ENCODE measurements around the gene LCE2A.
"Not testable (repeated sequence)": the region's sequence is repeated elsewhere in the genome, so short reads cannot be mapped to it uniquely, and the experiment has no call there.

LCE2A gene

GRCh38 chr1:152681616-152682015 is 16.5 kb upstream of the LCE2A start:
- Histone ChIP-seq H3K9ac (ENCODE audit: low read length) (no peak overlapping the region), H3K4me1 (ENCODE audit: control insufficient read depth, insufficient read depth, low read length) (no peaks in the 10 kb centered on the region), H3K4me3 (ENCODE audit: low read length) (no peak overlapping the region), H3K27me3 (replicated peaks; ENCODE audit: control insufficient read depth, insufficient read depth, low read length) (no peaks in the 10 kb centered on the region), H3K9me3 (ENCODE audit: control insufficient read depth, low read length) (no peaks in the 10 kb centered on the region), H3K36me3 (ENCODE audit: control insufficient read depth, insufficient read depth, low read length, severe bottlenecking) (no peaks in the 10 kb centered on the region)
- no peak for DNase-seq (ENCODE audit: low read depth)

DNA sequence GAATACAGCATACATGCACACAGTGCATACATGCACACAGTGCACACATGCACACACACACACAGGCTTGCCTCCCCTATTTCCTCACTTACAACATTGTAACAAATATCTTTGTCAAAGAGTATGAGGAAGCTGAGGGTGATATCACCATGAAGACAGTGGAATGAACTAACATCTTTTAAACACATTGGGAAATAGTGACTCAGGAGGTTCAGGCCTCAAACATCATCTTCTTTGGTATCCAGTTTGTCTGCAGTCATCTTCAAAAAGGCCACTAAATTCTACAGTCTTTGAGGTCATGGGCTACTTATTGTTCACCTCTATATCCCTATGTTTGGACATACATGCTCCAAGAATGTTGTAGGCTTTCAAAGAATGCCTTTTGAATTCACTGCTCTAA is 14.3 kb upstream of the LCE2A start:
- Histone ChIP-seq H3K36me3 (ENCODE audit: control insufficient read depth, insufficient read depth, low read length, severe bottlenecking) (no peaks in the 10 kb centered on the region), H3K4me1 (ENCODE audit: control insufficient read depth, insufficient read depth, low read length) (no peaks in the 10 kb centered on the region), H3K9me3 (ENCODE audit: control insufficient read depth, low read length) (no peaks in the 10 kb centered on the region), H3K27me3 (replicated peaks; ENCODE audit: control insufficient read depth, insufficient read depth, low read length) (peaks cover 2% of the 10 kb centered on the region), H3K9ac (ENCODE audit: low read length) (no peak overlapping the region), H3K4me3 (ENCODE audit: low read length) (no peak overlapping the region)
- DNase-seq (ENCODE audit: low read depth) = no peak

GRCh38 chr1:152685823-152686222 is 12.3 kb upstream of the LCE2A start, which contains the start of gene LCE2B:
TSS of gene LCE2B (plus strand) at chr1:152686123. CDS start at chr1:152686844, 721 bp downstream.
- not testable (repeated sequence) for H3K27me3 ChIP-seq (replicated peaks; ENCODE audit: control insufficient read depth, insufficient read depth, low read length); DNase-seq (ENCODE audit: low read depth); H3K36me3 ChIP-seq (ENCODE audit: control insufficient read depth, insufficient read depth, low read length, severe bottlenecking); H3K4me1 ChIP-seq (ENCODE audit: control insufficient read depth, insufficient read depth, low read length); H3K9me3 ChIP-seq (ENCODE audit: control insufficient read depth, low read length); H3K9ac ChIP-seq (ENCODE audit: low read length); H3K4me3 ChIP-seq (ENCODE audit: low read length)

GRCh38 chr1:152699746-152700145 is 1.6 kb downstream of the LCE2A start:
- Histone ChIP-seq H3K27me3 (replicated peaks; ENCODE audit: control insufficient read depth, insufficient read depth, low read length) (no peaks in the 10 kb centered on the region), H3K36me3 (ENCODE audit: control insufficient read depth, insufficient read depth, low read length, severe bottlenecking) (no peaks in the 10 kb centered on the region), H3K9me3 (ENCODE audit: control insufficient read depth, low read length) (peaks cover 3% of the 10 kb centered on the region), H3K4me3 (ENCODE audit: low read length) (no peak overlapping the region), H3K4me1 (ENCODE audit: control insufficient read depth, insufficient read depth, low read length) (no peaks in the 10 kb centered on the region), H3K9ac (ENCODE audit: low read length) (no peak overlapping the region)
- DNase-seq (ENCODE audit: low read depth) = no peak

- Histone ChIP-seq H3K4me3 (ENCODE audit: low read length) (no peak within 1 kb of the TSS), H3K27me3 (replicated peaks; ENCODE audit: control insufficient read depth, insufficient read depth, low read length) (no peaks in the 10 kb centered on the region)
Observed at GRCh38 chr1:152707860-152708259, 9.7 kb downstream of the LCE2A start, which contains the start of gene LCE4A. TSS of gene LCE4A (plus strand) at chr1:152708160. CDS start at chr1:152709076, 916 bp downstream.

GRCh38 chr1:152718238-152718637 is 20.1 kb downstream of the LCE2A start:
- no peak for DNase-seq (ENCODE audit: low read depth)
- H3K36me3 ChIP-seq (ENCODE audit: control insufficient read depth, insufficient read depth, low read length, severe bottlenecking) = no peaks in the 10 kb centered on the region
- H3K9ac ChIP-seq (ENCODE audit: low read length) = no peak overlapping the region
- peaks cover 20% of the 10 kb centered on the region for H3K27me3 ChIP-seq (replicated peaks; ENCODE audit: control insufficient read depth, insufficient read depth, low read length)
- no peak overlapping the region for H3K4me3 ChIP-seq (ENCODE audit: low read length)
- peaks cover 5% of the 10 kb centered on the region for H3K9me3 ChIP-seq (ENCODE audit: control insufficient read depth, low read length)
- H3K4me1 ChIP-seq (ENCODE audit: control insufficient read depth, insufficient read depth, low read length) = no peaks in the 10 kb centered on the region

More at GRCh38 chr1:152707860-152708259, 9.7 kb downstream of the LCE2A start, which contains the start of gene LCE4A:
- Histone ChIP-seq H3K36me3 (ENCODE audit: control insufficient read depth, insufficient read depth, low read length, severe bottlenecking) (no peaks in the 10 kb centered on the region), H3K9ac (ENCODE audit: low read length) (no peak within 1 kb of the TSS), H3K4me1 (ENCODE audit: control insufficient read depth, insufficient read depth, low read length) (no peaks in the 10 kb centered on the region), H3K9me3 (ENCODE audit: control insufficient read depth, low read length) (peaks cover 3% of the 10 kb centered on the region)
- DNase-seq (ENCODE audit: low read depth) = no peak

DNA sequence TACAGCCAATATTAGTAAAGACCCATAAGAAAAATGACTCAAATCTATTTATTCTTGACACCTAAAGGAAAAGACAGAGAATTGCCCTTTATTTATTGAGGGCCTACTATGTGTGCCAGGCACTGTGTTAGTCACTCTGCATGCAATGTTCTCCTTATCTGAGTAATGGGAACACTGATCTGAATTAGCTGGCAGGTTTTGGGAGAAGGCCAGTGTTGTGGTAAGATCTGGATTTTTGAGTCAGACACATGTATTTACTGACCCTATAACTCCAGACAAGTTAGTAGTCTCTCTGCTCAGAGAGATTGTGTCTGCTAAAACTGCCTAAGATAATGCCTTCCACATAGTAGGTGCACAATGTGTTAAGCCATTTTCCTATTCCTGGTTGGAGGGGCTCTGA is 27.1 kb downstream of the LCE2A start:
- Histone ChIP-seq H3K4me1 (ENCODE audit: control insufficient read depth, insufficient read depth, low read length) (no peaks in the 10 kb centered on the region), H3K36me3 (ENCODE audit: control insufficient read depth, insufficient read depth, low read length, severe bottlenecking) (no peaks in the 10 kb centered on the region), H3K9ac (ENCODE audit: low read length) (no peak overlapping the region), H3K9me3 (ENCODE audit: control insufficient read depth, low read length) (no peaks in the 10 kb centered on the region), H3K4me3 (ENCODE audit: low read length) (no peak overlapping the region), H3K27me3 (replicated peaks; ENCODE audit: control insufficient read depth, insufficient read depth, low read length) (peaks cover 10% of the 10 kb centered on the region)
- no peak for DNase-seq (ENCODE audit: low read depth)

DNA sequence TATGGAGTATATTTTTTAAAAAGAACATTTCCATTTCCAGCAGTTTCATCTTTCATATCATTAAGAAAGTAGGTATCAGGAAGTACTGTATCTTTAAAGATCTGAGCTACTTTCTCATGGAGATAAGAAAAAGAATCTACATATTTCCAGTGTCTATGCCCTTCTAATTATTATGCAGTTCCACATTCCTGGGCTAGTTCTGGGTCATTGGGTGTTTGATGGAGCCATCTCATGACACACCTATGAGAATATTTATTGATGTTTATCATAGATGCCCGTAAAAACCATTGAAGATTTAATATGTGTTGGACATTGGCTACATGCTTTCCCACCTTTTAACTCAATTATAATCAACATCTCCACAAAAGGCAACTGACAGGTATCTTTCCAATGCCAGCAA is 30.8 kb downstream of the LCE2A start:
- Histone ChIP-seq H3K9me3 (ENCODE audit: control insufficient read depth, low read length) (no peaks in the 10 kb centered on the region), H3K27me3 (replicated peaks; ENCODE audit: control insufficient read depth, insufficient read depth, low read length) (no peaks in the 10 kb centered on the region), H3K4me3 (ENCODE audit: low read length) (no peak overlapping the region), H3K9ac (ENCODE audit: low read length) (no peak overlapping the region), H3K36me3 (ENCODE audit: control insufficient read depth, insufficient read depth, low read length, severe bottlenecking) (no peaks in the 10 kb centered on the region), H3K4me1 (ENCODE audit: control insufficient read depth, insufficient read depth, low read length) (no peaks in the 10 kb centered on the region)
- no peak for DNase-seq (ENCODE audit: low read depth)

- DNase-seq (ENCODE audit: low read depth) = no peak
- Histone ChIP-seq H3K4me3 (ENCODE audit: low read length) (no peak overlapping the region), H3K4me1 (ENCODE audit: control insufficient read depth, insufficient read depth, low read length) (peaks cover 10% of the 10 kb centered on the region), H3K9me3 (ENCODE audit: control insufficient read depth, low read length) (no peaks in the 10 kb centered on the region), H3K36me3 (ENCODE audit: control insufficient read depth, insufficient read depth, low read length, severe bottlenecking) (no peaks in the 10 kb centered on the region), H3K9ac (ENCODE audit: low read length) (no peak overlapping the region), H3K27me3 (replicated peaks; ENCODE audit: control insufficient read depth, insufficient read depth, low read length) (no peaks in the 10 kb centered on the region)
Observed at GRCh38 chr1:152735648-152736047, 37.5 kb downstream of the LCE2A start.

DNA sequence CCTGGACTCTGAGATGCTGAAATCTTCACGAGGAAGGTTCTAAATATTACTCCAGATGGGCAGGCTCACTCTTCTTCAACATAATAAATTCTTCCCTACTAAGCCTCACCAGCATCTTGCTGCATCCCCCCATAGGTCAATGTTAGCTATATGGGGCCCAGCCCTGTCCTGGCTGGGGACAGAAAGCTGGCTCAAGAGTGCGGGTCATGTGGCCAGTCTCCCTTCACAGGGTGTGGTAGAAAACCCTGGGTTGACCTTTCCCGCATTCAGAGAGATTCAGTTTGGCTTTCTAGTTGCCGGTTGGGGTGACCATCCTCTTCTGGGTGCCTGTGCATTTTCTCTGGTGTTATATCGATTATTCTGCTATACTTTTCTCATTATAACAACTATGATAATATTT is 39.9 kb downstream of the LCE2A start:
- H3K4me1 ChIP-seq (ENCODE audit: control insufficient read depth, insufficient read depth, low read length) = peaks cover 16% of the 10 kb centered on the region
- H3K9me3 ChIP-seq (ENCODE audit: control insufficient read depth, low read length) = no peaks in the 10 kb centered on the region
- no peaks in the 10 kb centered on the region for H3K27me3 ChIP-seq (replicated peaks; ENCODE audit: control insufficient read depth, insufficient read depth, low read length)
- no peaks in the 10 kb centered on the region for H3K36me3 ChIP-seq (ENCODE audit: control insufficient read depth, insufficient read depth, low read length, severe bottlenecking)
- DNase-seq (ENCODE audit: low read depth) = no peak
- no peak overlapping the region for H3K4me3 ChIP-seq (ENCODE audit: low read length)
- no peak overlapping the region for H3K9ac ChIP-seq (ENCODE audit: low read length)

- H3K9me3 ChIP-seq (ENCODE audit: control insufficient read depth, low read length) = no peaks in the 10 kb centered on the region
- no peak overlapping the region for H3K4me3 ChIP-seq (ENCODE audit: low read length)
- H3K4me1 ChIP-seq (ENCODE audit: control insufficient read depth, insufficient read depth, low read length) = peaks cover 34% of the 10 kb centered on the region
- no peaks in the 10 kb centered on the region for H3K36me3 ChIP-seq (ENCODE audit: control insufficient read depth, insufficient read depth, low read length, severe bottlenecking)
- H3K27me3 ChIP-seq (replicated peaks; ENCODE audit: control insufficient read depth, insufficient read depth, low read length) = no peaks in the 10 kb centered on the region
- DNase-seq (ENCODE audit: low read depth) = no peak
- H3K9ac ChIP-seq (ENCODE audit: low read length) = no peak overlapping the region
Observed at GRCh38 chr1:152739841-152740240, 41.7 kb downstream of the LCE2A start.

- no peak for DNase-seq (ENCODE audit: low read depth)
- Histone ChIP-seq H3K4me1 (ENCODE audit: control insufficient read depth, insufficient read depth, low read length) (peaks cover 35% of the 10 kb centered on the region), H3K27me3 (replicated peaks; ENCODE audit: control insufficient read depth, insufficient read depth, low read length) (no peaks in the 10 kb centered on the region), H3K9me3 (ENCODE audit: control insufficient read depth, low read length) (no peaks in the 10 kb centered on the region), H3K4me3 (ENCODE audit: low read length) (no peak overlapping the region), H3K9ac (ENCODE audit: low read length) (no peak overlapping the region), H3K36me3 (ENCODE audit: control insufficient read depth, insufficient read depth, low read length, severe bottlenecking) (no peaks in the 10 kb centered on the region)
Observed at GRCh38 chr1:152741656-152742055, 43.5 kb downstream of the LCE2A start.
